ENCODE results near the gene CXADR. TPM values are rescaled to one million over a fixed set of nuclear protein-coding genes. Genes with fewer than 3 reads are reported as not detected.

Gene CXADR
- total and polyA plus RNA-seq, 7 donors, result 0.01 to 0.62 (median 0.06) TPM

DNA sequence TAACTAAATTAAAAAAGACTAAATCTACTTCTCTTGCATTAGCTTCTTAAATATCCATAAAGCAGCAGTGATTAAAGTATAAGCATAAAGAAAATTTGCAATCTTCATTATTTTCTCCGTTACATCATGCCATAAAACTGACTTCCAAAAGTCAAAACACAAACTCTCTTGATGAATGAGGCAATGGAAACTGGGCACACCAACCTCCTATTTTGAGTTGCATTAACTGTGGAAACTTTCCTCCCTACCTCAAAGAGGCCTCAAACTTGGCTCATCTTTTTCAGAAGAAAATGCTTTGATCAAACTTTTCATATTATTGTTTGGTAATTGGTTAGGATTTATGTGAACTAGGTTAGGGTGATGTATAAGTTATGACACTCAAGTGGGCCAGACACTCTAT lies 104.0 kb downstream of the CXADR start:
- ATAC-seq (no peak), DNase-seq (no peak)
- no peaks in the 10 kb centered on the region for H3K36me3 ChIP-seq (ENCODE audit: insufficient read depth in 1 of 2, low read depth in 1 of 2)
- no peak overlapping the region for H3K27ac ChIP-seq
- TF ChIP-seq, protein P1, sequence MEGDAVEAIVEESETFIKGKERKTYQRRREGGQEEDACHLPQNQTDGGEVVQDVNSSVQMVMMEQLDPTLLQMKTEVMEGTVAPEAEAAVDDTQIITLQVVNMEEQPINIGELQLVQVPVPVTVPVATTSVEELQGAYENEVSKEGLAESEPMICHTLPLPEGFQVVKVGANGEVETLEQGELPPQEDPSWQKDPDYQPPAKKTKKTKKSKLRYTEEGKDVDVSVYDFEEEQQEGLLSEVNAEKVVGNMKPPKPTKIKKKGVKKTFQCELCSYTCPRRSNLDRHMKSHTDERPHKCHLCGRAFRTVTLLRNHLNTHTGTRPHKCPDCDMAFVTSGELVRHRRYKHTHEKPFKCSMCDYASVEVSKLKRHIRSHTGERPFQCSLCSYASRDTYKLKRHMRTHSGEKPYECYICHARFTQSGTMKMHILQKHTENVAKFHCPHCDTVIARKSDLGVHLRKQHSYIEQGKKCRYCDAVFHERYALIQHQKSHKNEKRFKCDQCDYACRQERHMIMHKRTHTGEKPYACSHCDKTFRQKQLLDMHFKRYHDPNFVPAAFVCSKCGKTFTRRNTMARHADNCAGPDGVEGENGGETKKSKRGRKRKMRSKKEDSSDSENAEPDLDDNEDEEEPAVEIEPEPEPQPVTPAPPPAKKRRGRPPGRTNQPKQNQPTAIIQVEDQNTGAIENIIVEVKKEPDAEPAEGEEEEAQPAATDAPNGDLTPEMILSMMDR (IDR thresholded peaks at IDR 0.05), result no peak
- no peak overlapping the region for H3K4me3 ChIP-seq
- 89 to 97% (median 92%) methylated on average over 1 of the region's 1 CpG for WGBS, 3 donors
- H3K9me3 ChIP-seq, result no peaks in the 10 kb centered on the region
- H3K4me1 ChIP-seq, result no peaks in the 10 kb centered on the region
- intact Hi-C loops (cut with DNase I), result no loop called here
- H3K27me3 ChIP-seq (ENCODE audit: insufficient read depth in 3 of 3, low read length in 2 of 3), result peaks cover 0 to 17% (median 9%) of the 10 kb centered on the region in 3 donors

DNA sequence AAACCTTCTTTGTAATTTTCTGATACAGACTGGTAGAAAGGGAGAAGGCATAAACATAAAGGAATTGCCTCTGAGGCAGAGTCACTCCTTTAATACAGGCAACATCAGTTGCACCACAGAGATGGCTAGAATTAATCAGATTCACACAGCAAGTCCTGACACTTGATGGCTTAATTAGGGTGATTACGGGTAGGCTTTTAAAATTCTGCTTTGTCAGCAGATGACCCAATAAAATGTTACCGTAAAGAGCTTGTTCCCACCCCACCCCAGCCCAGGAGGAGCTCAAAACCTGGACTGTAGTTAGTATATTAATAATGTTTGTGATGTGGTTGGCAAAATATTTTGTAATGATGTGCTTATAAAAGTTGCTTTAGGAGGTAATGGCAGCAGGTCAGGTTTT lies 109.2 kb downstream of the CXADR start:
- TF ChIP-seq, protein P1 (IDR thresholded peaks at IDR 0.05), result no peak
- no peaks in the 10 kb centered on the region for H3K27me3 ChIP-seq (ENCODE audit: insufficient read depth in 3 of 3, low read length in 2 of 3)
- WGBS, 3 donors, result 39 to 52% (median 44%) methylated on average over 2 of the region's 2 CpGs
- ATAC-seq (no peak), DNase-seq (no peak)
- no peaks in the 10 kb centered on the region for H3K4me1 ChIP-seq
- H3K36me3 ChIP-seq (ENCODE audit: insufficient read depth in 1 of 2, low read depth in 1 of 2), result no peaks in the 10 kb centered on the region
- no peaks in the 10 kb centered on the region for H3K9me3 ChIP-seq
- no peak overlapping the region for H3K27ac ChIP-seq
- intact Hi-C loops (cut with DNase I), result no loop called here
- no peak overlapping the region for H3K4me3 ChIP-seq

DNA sequence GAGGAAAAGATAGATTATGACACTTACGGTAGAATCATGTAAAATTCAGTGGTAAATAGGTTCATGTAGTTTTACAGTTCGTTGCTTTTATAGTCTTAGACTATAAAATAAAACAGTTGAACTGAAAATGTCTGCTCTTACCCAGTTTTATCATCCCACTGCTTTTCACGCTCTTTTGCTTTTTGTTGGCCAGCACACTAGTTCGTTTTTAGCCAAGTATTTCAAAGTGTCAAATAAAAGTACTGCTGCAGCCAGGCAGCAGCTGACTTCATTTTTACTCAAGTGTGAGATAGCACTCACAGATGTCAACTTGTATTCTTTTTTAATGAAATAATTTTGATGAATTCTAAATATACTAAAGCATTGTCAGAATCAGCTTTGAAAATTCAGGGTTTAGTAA lies 118.4 kb downstream of the CXADR start:
- ATAC-seq (no peak), DNase-seq (no peak)

DNA sequence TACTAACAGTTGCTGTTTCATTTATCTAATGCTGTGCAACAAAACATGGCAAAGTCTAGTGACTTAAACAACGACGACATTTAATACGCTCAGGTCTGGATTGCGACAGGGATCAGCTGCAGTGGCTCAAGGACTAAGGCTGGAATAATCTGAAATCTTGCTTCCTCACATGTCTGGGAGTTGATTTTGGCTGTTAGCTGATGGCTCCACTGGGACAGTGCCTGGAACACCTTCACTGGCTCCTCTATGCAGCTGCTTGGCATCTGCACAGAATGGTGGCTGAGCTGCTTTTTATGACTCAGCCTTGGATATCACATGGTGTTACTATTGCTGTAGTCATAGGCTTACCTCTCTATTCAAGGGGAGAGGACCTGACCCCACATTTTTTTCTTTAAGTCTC lies 123.9 kb downstream of the CXADR start:
- DNase-seq, result peak; percentile 20 to 73

More for the DNA sequence above, 118.4 kb downstream of the CXADR start:
- Histone ChIP-seq H3K36me3 (ENCODE audit: insufficient read depth in 1 of 2, low read depth in 1 of 2) (no peaks in the 10 kb centered on the region), H3K9me3 (no peaks in the 10 kb centered on the region), H3K4me3 (no peak overlapping the region), H3K27ac (no peak overlapping the region), H3K27me3 (ENCODE audit: insufficient read depth in 3 of 3, low read length in 2 of 3) (no peaks in the 10 kb centered on the region), H3K4me1 (no peaks in the 10 kb centered on the region)
- TF ChIP-seq, protein P1 (IDR thresholded peaks at IDR 0.05), result no peak
- intact Hi-C loops (cut with DNase I), result no loop called here
- 21 to 43% (median 25%) methylated on average over 4 of the region's 4 CpGs for WGBS, 3 donors

DNA sequence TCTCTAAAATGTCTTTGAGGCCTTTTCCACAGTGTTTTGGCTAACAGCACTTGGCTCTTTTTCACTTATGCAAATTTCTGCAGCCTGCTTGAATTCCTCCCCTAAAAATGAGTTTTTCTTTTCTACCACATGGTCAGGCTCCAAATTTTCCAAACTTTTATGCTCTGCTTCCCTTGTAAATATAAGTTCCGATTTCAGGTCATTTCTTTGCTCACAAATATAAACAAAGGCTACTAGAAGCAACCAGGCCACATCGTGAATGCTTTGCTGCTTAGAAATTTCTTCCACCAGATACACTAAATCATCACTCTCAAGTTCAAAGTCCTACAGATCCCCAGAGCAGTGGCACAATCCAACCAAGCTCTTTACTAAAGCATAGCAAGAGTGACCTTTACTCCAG lies 128.0 kb downstream of the CXADR start:
- TF ChIP-seq, protein P1 (IDR thresholded peaks at IDR 0.05), result no peak
- ATAC-seq, result no peak
- Histone ChIP-seq H3K4me3 (no peak overlapping the region), H3K4me1 (no peaks in the 10 kb centered on the region), H3K27me3 (ENCODE audit: insufficient read depth in 3 of 3, low read length in 2 of 3) (no peaks in the 10 kb centered on the region), H3K9me3 (no peaks in the 10 kb centered on the region), H3K27ac (no peak overlapping the region), H3K36me3 (ENCODE audit: insufficient read depth in 1 of 2, low read depth in 1 of 2) (no peaks in the 10 kb centered on the region)
- WGBS, 3 donors, result 83 to 93% (median 91%) methylated on average over 2 of the region's 2 CpGs
- intact Hi-C loops (cut with DNase I), result no loop called here
- no peak for DNase-seq

More for the DNA sequence above, 123.9 kb downstream of the CXADR start:
- H3K27me3 ChIP-seq (ENCODE audit: insufficient read depth in 3 of 3, low read length in 2 of 3), result no peaks in the 10 kb centered on the region
- TF ChIP-seq, protein P1 (IDR thresholded peaks at IDR 0.05), result no peak
- 45 to 71% (median 65%) methylated on average over 4 of the region's 4 CpGs for WGBS, 3 donors
- H3K27ac ChIP-seq, result no peak overlapping the region
- ATAC-seq, result peak in 3 of 4 donors; percentile 47 to 67 (median 56)
- no peak overlapping the region for H3K4me3 ChIP-seq
- intact Hi-C loops (cut with DNase I), result no loop called here
- H3K4me1 ChIP-seq, result no peaks in the 10 kb centered on the region
- no peaks in the 10 kb centered on the region for H3K9me3 ChIP-seq
- H3K36me3 ChIP-seq (ENCODE audit: insufficient read depth in 1 of 2, low read depth in 1 of 2), result no peaks in the 10 kb centered on the region
